Measurements from ENCODE around the gene PAIP2.
"Not testable (repeated sequence)": the region's sequence is repeated elsewhere in the genome, so short reads cannot be mapped to it uniquely, and the experiment has no call there.

Gene PAIP2

GRCh38 chr5:139393497-139394122 is 52.0 kb downstream of the PAIP2 start:
- no peak for DNase-seq

- peak; percentile 43 for DNase-seq
Measured at GRCh38 chr5:139394123-139394653, 52.5 kb downstream of the PAIP2 start.

GRCh38 chr5:139394654-139395566 is 53.3 kb downstream of the PAIP2 start, which contains the start of gene PROB1:
Gene PROB1, minus strand, starts transcription at chr5:139395104. Its CDS starts 23 bp downstream, at chr5:139395081.
- no peak for DNase-seq

- no peak for DNase-seq
Measured at GRCh38 chr5:139395844-139396640, 54.4 kb downstream of the PAIP2 start.

- no peak for DNase-seq
Measured at GRCh38 chr5:139396691-139397090, 55.0 kb downstream of the PAIP2 start.

GRCh38 chr5:139397921-139398320 is 56.3 kb downstream of the PAIP2 start:
- no peak for DNase-seq

GRCh38 chr5:139399501-139400121 is 58.0 kb downstream of the PAIP2 start:
- no peak for DNase-seq

GRCh38 chr5:139401546-139401945 is 59.9 kb downstream of the PAIP2 start:
- no peak for DNase-seq

- DNase-seq: no peak
Measured at GRCh38 chr5:139402561-139403158, 61.0 kb downstream of the PAIP2 start.

- no peak for DNase-seq
Measured at GRCh38 chr5:139403418-139403786, 61.7 kb downstream of the PAIP2 start.

GRCh38 chr5:139403787-139404483 is 62.3 kb downstream of the PAIP2 start, which contains the start of gene SPATA24:
Gene SPATA24, minus strand, starts transcription at chr5:139404089. Its CDS starts 29 bp downstream, at chr5:139404060.
- DNase-seq: peak; percentile 97

GRCh38 chr5:139404484-139404840 is 62.8 kb downstream of the PAIP2 start:
- DNase-seq: no peak

- DNase-seq: no peak
Measured at GRCh38 chr5:139406963-139407362, 65.3 kb downstream of the PAIP2 start.

GRCh38 chr5:139407517-139407916 is 65.9 kb downstream of the PAIP2 start:
- DNase-seq: no peak

GRCh38 chr5:139408191-139408590 is 66.5 kb downstream of the PAIP2 start:
- no peak for DNase-seq

GRCh38 chr5:139409116-139409515 is 67.5 kb downstream of the PAIP2 start:
- not testable (repeated sequence) for DNase-seq

- no peak for DNase-seq
Measured at GRCh38 chr5:139410121-139410992, 68.7 kb downstream of the PAIP2 start.

- no peak for DNase-seq
Measured at GRCh38 chr5:139410993-139411828, 69.6 kb downstream of the PAIP2 start.

- DNase-seq: no peak
Measured at GRCh38 chr5:139413153-139413552, 71.5 kb downstream of the PAIP2 start.
